Activated CD8-positive, alpha-beta memory T cell treated with anti-CD3 and anti-CD28 coated beads, Interleukin-2, amount 50 U/mL, for 48 hours (primary cell): ENCODE measurements around the gene IGF2BP1.
"Not testable (repeated sequence)": the region's sequence is repeated elsewhere in the genome, so short reads cannot be mapped to it uniquely, and the experiment has no call there.

ENCODE experiments used
- DNase-seq: peaks from one replicate; pipeline ENCODE4 v3.0.0-alpha.2; 2020

The IGF2BP1 gene

DNA sequence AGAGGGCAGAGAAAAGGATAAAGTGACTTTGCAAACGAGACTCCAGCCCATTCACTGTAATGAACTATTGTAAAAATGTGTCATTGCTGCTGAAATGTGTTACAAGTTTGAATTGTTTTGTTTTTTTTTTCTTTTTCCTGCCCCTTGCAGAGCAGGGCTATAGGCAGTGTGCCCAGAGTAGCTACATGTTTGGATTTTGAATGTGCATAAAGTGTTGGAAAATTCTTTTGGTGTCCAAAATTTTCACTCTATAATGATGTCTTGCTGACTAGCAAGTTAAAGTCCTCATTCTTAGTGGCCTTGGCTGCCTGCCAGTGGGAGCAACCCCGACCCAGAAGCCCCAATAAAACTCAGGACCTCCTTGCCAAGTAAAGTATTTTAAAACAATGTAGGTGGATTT is 66.5 kb downstream of the IGF2BP1 start:
- DNase-seq = no peak

DNA sequence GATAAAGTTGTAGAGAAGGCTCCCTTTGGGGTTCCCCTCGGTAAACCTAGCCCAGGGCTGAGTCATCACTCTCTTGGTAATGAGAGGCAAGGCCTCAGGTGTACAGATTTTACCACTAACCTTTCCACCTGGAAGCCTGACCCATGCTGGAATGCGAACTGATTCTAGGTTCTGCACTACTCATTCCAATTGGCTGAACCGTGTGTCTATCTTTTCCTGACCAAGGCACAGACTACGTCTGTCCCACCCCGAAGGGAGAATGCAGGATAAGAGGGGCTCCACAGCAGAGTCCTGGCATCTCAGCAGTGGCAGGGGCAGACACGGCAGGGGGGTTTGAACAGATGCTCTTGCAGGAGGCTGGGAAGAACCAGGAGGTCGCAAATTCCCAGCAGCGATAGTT is 70.0 kb downstream of the IGF2BP1 start:
- DNase-seq = no peak

DNA sequence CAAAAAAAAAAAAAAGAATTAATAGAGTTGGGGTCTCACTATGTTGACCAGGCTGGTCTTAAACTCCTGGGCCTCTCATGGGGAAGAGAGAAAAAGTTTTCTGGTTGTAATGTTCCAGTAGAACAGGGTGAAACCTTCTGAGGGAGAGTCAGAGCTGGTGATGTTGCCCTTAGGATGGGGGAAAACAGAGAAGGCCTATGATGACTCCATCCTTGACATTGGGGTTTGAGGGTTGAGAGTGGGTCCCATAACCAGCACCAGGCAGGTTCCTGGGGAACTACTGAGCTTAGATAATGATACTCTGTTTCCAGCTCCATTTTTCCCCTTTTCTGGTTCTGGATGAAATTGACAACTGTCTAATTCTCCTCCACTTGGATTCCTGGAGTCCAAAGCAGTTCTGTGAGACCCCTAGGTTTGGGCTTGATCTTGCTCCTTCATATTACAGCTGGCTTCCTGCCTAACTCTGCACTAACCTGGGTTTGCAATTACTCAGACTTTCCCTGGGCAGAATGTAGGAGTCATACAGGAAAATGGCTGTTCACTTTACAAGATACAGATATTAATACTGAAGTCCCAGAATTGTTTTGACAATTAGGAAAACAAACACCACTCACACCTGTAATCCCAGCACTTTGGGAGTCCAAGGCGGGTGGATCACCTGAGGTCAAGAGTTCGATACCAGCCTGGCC is 72.5 kb downstream of the IGF2BP1 start:
- DNase-seq = no peak

DNA sequence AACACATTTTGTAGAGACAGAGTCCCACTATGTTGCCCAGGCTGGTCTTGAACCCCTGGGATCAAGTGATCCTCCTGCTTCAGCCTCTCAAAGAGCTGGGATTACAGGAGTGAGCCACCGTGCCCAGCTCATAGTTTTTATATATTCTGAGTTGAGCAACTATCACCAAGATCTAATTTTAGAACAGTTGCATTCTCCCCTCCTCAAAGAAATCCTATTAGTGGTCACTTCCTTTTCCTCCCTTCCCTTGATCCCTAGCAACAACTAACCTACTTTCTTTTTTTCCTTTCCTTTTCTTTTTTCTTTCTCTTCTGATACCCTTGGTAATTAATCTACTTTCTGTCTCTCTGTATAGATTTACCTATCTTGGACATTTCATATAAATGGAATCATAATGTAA is 73.9 kb downstream of the IGF2BP1 start:
- DNase-seq = no peak

DNA sequence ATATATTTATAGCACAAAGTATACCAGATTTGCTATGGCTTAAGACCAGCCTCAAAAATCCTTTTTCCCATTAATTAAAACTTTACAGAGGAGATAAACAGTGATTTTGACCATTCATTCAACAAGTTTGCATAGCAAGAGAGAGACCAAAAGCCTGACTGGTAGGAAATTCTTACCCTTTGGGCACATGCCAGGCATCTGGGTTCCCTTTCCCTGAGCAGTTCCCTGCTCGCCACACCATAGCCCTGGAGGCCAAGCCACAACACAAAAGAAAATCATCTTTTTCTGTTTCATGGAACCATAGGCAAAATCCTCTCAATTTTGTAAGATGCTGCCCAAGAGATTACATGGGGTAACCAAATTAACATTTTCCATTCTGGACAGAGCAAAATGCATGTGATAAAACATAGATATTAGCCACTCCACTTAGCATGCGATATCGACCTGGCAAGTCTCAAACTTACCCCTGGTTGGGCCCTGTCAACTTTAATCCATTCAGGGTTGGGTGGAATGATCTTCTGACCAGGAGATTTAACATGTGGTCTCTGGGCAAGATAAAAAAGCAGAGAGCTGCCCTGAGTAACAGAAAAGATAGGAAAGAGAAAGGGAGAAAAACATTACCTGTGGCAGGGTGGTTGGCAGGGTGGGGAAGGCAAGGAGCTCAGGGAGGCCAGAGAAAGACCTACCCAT is 77.8 kb downstream of the IGF2BP1 start:
- no peak for DNase-seq

DNA sequence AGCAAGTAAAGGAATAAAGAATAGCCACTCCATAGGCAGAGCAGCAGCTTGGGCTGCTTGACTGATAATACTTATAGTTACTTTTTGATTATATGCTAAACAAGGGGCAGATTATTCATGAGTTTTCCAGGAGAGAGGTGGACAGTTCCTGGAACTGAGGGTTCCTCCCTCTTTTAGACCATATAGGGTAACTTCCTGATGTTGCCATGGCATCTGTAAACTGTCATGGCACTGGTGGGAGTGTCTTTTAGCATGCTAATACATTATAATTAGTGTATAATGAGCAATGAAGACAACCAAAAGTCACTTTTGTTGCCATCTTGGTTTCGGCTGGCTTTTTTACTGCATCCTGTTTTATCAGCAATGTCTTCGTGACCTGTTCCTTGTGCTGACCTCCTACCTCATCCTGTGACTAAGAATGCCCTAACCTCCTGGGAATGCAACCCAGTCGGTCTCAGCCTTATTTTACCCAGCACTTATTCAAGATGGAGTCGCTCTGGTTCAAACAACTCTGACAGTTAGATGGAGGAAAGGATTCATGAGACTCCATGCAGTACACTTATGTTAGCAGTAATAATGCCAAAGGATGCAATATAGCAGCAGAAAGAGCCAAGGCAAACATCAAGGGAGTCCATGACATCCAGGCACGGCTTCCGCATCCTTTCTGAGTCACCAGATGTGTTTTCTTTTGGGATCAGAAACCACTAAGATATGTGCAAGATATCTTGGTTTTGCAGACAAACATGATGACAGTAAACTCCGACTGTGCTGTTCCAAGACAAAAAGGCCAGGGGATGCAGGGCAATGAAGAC is 79.6 kb downstream of the IGF2BP1 start:
- DNase-seq = no peak

DNA sequence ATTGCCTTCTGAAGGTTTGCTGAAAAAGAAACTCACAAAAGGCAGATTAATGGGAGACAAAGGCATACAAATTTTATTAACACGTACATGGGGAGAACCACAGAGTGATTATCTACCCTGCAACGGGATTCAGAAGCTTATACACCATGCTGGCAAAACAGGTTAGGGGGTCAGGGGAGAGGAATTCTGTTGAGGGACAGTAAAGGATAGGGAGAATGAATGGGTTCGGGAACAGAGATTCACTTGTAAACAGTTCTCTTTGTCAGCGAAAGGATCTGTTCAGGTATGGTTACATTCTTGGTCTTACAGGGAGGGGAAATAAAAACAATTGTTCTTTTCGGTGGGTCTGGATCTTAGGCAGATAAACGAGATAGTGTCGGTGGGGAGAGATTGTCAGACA is 81.1 kb downstream of the IGF2BP1 start:
- no peak for DNase-seq

DNA sequence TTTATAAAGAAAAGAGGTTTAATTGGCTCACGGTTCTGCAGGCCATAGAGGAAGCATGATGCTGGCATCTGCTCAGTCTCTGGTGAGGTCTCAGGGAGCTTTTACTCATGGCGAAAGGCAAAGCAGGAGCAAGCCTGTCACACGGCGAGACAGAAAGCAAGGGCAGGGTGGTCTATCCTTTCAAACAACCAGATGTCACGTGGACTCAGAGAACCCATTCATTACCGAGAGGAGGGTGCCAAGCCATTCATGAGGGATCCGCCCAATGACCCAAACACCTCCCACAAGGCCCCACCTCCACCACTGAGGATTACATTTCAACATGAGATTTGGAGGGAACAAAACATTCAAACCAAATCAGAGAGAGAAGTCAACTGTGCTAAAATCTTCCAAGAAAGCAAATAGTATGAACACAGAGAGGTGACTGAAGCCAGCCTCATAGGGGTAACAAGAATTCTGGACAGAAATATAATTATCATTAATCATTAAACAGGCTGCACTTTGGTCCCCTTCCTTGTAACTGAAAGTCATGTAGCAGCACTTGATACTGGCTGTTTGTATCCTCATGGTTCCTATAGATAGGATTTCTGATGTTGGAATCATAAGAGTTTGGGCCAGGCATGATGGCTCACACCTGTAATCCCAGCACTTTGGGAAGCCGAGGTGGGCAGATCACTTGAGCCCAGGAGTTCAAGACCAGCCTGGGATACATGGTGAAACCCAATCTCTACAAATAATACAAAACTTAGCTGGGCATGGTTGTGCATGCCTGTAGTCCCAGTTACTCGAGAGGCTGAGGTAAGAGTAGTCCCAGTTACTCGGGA is 82.9 kb downstream of the IGF2BP1 start:
- no peak for DNase-seq

DNA sequence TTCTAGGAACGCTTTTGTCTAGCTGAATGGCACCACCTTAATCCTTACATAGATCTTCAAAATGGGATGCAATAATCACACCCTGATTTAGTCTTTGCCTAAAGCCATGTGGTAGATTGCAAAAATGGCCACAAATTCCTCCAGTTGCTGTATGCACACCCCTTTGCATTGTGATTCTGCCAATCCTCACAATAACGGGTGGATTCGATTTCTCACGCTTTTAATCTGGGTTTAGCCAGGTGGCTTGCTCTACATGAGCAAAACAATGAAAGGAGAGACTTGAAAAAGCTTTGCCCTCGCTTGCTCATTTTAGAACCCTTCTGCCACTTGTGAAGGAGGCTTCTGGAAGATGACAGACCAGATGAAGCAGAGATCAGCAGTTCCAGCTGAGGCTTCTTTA is 85.0 kb downstream of the IGF2BP1 start:
- DNase-seq = no peak

DNA sequence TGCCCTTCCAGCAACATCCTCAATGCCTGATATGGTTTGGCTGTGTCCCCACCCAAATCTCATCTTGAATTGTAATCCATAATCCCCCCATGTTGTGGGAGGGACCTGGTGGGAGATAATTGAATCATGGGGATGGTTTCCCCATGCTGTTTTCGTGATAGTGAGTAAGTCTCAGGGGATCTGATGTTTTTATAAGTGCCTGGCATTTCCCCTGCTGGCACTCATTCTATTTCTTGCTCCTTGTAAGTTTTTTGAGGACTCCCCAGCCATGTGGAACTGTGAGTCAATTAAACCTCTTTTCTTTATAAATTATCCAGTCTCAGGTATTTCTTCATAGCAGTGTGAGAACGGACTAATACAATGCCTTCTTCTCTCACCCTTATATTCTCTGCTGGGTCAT is 87.9 kb downstream of the IGF2BP1 start:
- DNase-seq = not testable (repeated sequence)

DNA sequence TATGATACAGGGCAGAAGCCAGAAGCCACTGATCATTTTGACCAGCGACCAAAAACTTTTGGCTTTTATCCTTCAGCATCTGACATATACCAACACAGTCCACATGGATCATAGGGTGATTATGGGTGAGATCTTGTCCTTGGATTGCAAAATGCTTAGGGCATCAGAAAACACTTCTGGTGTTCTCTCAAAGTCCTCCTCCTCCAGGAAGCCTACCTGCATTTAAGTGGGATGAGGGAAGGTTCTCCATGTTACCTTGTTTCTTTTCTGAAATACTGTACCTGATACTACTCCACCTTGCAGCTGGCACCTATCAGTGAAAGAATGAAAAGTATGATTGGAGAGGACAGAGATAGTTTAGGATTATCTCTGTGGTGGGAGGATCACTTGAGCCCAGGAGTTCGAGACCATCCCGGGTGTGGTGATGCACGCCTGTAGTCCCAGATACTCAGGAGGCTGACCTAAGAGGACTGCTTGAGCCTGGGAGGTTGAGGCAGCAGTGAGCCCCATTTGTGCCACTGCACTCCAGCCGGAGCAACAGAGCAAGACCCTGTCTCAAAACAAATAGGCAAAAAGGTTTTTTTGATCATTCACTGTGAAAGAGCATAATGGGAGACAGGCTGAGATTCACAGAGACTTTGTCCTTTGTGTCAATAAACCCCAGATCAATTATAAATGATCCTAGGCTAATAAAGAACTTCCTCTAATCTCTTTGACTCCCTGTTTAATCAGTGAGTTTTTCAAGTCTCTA is 88.6 kb downstream of the IGF2BP1 start:
- DNase-seq = no peak

DNA sequence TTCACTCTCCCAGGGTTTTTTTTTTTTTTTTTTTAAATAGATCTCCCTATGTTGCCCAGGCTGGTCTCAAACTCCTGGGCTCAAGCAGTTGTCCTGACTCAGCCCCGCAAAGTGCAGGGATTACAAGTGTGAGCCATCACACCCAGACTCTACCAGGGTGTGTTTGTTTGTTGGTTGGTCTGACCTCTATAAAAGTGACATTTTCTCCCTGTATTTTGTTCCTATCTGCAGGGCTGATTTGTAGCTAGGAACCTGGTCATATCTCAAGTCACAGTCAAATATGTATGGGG is 89.1 kb downstream of the IGF2BP1 start:
- no peak for DNase-seq

DNA sequence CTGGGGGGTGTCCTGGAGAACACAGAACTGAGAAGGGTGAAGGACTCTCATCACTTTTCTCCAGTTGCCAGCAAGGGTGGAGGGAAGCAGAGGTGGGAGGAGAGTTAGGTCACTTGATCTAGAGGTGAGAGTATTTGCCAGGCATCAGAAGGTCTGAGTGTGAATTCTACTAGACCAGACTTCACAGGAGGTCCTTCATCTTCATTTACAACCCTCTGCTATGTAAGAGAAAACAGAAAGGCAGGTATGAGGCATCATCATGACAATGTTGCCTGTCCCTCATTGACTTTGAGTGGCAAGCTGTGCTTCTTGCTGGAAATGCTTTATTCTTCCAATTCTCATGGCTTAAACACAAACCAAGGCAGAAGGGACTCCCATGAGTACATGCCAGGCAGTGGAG is 89.5 kb downstream of the IGF2BP1 start:
- DNase-seq = no peak

DNA sequence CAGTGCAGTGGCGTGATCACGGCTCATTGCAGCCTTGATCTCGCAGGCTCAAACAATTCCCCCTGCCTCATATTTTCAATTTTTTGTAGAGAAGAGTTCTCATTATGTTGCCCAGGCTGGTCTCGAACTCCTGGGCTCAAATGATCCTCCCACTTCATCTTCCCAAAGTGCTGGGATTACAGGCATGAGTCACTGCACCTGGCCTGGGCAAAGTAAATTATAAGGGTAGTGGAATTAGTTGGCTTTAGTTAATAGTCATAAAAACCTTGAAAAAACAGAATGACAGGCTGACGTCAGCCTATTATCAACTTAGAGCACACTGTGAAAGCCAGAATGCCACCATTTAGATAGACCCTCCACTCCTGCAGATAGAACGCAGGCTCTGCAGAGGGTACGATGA is 91.9 kb downstream of the IGF2BP1 start:
- DNase-seq = no peak

DNA sequence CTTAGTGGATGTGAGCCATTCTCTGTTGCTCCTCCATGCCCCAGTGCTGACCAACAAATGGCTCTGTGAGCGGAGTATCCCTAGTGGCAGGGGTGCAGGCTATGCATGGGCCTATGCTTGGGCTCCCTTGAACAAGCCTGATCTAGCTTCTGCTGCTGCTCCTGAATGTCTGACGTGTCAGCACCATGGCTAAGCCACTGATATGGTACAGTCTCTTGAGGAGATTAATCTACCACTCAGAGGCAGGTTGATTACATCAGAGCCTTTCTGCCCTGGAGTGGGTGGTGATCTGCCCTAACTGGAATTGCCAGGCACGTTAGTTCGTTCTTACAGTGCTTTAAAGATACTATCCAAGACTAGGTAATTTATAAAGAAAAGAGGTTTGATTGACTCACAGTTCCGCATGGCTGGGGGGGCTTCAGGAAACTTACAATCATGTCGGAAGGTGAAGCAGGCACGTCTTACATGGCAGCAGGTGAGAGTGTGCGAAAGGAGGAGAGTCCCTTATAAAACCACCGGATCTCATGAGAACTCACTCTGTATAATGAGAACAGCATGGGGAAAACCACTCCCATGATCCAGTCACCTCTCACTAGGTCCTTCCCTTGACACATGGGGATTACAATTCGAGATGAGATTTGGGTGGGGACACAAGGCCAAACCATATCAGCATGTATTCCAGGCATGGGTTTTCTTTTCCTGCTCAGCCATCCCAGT is 93.9 kb downstream of the IGF2BP1 start:
- no peak for DNase-seq

DNA sequence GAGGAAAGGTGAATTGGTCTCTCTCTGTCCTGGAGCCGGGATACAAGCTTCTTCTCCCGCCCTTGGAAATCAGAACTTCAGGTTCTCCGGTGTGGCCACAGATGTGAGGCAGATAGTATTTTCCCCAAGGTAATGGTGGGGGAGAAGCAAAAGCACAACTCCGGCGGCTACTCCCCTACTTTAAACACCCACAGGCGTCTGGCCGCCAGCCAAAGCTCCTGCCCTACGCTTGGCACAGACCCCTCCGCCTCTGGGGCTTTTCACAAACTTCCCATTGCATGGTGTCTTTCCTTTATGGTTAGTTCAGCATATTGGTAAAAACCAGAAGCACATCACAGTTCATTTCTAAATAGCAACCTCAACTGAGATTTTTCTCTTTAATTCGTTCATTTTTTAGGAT is 95.9 kb downstream of the IGF2BP1 start:
- DNase-seq = no peak

DNA sequence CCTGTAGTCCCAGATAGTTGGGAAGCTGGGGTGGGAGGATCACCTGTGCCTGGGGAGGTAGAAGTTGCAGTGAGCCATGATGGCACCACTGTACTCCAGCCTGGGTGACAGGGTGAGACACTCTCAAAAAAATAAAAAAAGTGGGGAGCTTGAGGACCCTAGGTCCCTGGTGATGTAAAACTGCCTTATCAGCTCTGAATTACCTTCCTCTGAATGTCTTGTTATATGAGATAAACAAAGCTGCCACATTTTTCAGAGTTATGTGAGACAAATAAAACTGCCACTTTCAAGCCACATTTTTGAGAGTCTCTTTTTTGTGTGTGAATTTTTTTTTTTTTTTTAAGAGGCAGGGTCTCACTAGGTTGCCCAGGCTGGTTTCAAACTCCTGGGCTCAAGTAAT is 103.4 kb downstream of the IGF2BP1 start:
- no peak for DNase-seq

DNA sequence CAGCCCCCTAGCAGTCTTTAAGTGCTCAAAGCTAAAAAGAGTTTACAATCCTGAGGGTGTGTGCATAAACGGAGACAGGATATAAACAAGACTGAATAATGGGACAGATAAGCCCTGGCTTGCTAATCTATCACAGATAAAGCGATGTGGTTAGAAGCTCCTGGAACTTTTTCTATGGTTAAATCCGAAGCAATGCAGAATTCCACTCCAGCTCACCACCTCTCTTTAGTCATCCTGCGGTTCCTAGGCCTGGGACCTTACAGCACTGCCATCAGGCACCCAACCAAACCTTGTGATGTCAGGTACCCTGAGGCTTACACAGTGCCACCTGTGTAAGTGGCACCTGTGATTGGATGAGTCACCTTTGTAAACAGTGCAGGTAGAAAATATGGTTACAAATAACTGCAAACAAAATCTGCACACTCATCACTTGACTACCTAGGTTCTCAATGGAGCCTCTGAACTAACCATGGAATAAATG is 103.9 kb downstream of the IGF2BP1 start:
- DNase-seq = no peak

DNA sequence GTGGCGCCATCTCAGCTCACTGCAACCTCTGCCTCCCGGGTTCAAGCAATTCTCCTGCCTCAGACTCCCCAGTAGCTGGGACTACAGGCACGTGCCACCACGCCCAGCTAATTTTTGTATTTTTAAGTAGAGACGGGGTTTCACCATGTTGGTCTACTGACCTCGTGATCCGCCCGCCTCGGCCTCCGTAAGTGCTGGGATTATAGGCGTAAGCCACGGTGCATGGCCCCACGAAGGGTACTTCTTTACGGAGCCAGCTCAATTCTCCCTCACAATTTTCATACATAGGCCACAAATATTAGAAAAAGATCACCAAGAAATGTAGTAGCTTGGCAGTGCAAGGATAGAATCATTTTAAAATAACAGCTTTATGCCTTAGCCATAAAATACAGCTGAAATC is 106.2 kb downstream of the IGF2BP1 start:
- DNase-seq = not testable (repeated sequence)

DNA sequence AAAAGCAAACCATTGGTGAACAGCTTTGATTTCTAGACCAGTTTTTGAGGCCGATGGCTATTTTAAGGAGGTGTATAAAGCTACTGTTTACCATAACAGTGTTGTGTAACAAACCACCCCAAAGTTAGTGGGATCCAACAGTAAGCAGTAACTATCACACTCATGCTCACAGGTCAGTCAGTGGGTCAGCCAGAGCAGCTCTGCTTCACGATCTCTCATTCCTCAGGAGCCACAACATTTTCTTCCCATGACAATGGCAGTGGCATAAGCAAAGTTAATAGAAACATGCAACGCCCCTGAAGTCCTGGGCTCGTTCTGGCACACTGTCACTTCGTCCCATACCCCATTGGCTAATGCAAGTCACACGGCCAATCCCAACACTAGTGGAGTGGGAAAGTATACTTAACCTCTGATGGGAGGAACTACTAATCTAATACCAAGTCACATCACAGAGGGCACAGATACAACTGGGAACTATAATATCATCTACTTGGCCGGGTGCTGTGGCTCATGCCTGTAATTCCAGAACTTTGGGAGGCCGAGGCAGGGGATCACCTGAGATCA is 107.4 kb downstream of the IGF2BP1 start:
- DNase-seq = no peak
